ENCODE data around the gene LENG8. TPM values are rescaled to one million over a fixed set of nuclear protein-coding genes. Genes with fewer than 3 reads are reported as not detected.
A peak's percentile ranks its signal among the peaks of the same experiment; 100 is the strongest.

Gene LENG8
- polyA plus RNA-seq (2012; ENCODE audit: insufficient read depth, insufficient read length), result 78.5 TPM

DNA sequence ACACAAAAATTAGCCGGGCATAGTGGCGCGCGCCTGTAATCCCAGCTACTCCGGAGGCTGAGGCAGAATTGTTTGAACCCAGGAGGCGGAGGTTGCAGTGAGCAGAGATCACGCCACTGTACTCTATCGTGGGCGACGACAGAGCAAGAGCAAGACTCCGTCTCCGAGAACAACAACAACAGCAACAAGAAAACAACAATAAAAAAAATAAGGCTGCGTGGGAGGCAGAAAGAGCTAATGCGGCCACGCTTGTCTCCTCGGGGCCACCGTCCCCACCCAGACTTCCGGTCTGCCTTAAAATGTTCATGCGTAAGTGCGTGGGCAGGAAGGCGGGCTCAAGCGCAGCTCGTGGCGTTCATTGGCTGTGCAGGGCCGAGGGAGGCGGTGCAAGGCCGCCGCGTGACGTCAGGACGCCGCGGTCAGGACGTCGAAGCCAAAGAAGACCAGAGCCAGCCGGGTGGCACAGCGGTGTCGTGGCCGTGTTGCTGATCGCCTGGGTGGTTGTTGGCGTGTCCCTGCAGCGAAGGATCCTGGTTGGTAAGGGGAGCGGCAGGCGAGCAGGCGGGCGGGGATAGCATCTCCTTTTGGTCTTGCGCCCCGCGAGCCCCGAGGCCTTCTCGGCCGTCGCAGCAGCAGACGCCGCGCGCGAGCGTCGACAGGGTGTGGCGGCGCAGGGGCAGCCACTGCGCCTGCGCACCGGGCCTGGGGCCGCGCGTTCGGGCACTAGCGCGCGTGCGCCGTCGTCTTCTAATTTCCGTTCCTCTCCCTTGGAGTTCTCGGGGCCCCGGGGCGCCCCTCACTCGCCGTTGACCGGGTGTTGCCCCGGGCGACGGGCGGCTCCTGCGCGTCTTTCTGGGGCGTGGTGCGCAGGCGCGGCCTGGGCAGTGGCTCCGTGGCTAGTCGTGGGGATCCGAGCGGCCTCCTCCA, at the start of gene LENG8:
TSS of gene LENG8 (plus strand) at position 426 of the 927 bp plus-strand sequence. CDS start 2,146 bp downstream, outside the sequence.
- H3K4me3 ChIP-seq (ENCODE audit: low read length), result peak within 1 kb of the TSS; percentile 98
- DNase-seq (ENCODE audit: low read depth, low spot score), result peak; percentile 96

GRCh38 chr19:54400913-54401312, 48.1 kb upstream of the LENG8 start:
- DNase-seq (ENCODE audit: low read depth, low spot score), result no peak

DNA sequence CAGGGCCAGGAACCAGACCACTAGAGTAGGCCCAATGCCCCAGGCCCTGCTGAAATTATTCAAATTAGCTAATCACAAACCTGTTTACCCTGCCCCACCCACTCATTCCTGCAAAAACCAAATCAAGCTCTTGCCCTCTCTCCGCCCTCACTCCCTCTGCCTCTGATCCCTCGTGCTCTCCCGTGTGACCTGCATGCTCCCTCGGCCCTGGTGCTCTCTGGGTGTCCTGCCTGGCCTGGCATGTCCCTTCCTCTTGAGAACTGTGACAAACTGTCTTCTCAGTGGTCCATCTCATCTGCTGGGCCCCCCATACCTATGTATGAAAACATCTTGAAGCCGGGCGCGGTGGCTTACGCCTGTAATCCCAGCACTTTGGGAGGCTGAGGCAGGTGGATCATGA, 45.9 kb upstream of the LENG8 start:
- DNase-seq (ENCODE audit: low read depth, low spot score), result no peak
- no peak overlapping the region for H3K4me3 ChIP-seq (ENCODE audit: low read length)

More at GRCh38 chr19:54400913-54401312, 48.1 kb upstream of the LENG8 start:
- H3K4me3 ChIP-seq (ENCODE audit: low read length), result no peak overlapping the region

DNA sequence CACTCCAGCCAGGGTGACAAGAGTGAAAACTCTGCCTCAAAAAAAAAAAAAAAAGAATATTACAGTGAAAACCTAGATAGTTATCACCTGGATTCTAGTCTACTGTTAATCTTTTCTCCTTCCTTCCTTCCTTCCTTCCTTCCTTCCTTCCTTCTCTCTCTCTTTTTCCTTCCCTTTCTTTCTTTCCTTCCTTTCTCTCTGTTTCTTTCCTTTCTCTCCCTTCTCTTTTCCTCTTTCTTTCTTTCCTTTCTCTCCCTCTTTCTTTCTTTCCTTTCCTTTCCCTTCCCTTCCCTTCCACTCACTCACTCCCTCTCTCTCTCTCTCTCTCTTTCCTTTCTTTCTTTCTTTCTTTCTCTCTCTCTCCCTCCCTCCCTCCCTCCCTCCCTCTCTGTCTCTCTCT, 43.4 kb upstream of the LENG8 start:
- no peak overlapping the region for H3K4me3 ChIP-seq (ENCODE audit: low read length)
- DNase-seq (ENCODE audit: low read depth, low spot score), result no peak

GRCh38 chr19:54407780-54408179, 41.2 kb upstream of the LENG8 start:
- DNase-seq (ENCODE audit: low read depth, low spot score), result no peak
- no peak overlapping the region for H3K4me3 ChIP-seq (ENCODE audit: low read length)

GRCh38 chr19:54408456-54409026, 40.5 kb upstream of the LENG8 start:
- DNase-seq (ENCODE audit: low read depth, low spot score), result no peak
- no peak overlapping the region for H3K4me3 ChIP-seq (ENCODE audit: low read length)

DNA sequence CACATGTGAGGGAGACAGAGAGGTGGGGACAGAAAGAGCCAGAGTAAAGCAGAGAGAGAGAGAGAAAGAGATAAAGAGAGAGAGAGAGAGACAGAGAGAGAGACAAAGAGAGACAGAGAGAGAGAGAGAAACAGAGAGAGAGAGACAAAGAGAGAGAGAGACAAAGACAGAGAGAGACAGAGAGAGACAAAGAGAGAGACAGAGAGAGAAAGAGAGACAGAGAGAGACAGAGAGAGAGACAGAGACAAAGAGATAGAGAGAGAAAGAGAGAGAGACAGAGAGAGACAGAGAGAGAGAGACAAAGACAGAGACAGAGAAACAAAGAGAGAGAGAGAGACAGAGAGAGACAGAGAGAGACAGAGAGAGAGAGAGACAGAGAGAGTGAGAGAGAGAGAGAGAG, 38.0 kb upstream of the LENG8 start:
- no peak overlapping the region for H3K4me3 ChIP-seq (ENCODE audit: low read length)
- no peak for DNase-seq (ENCODE audit: low read depth, low spot score)

DNA sequence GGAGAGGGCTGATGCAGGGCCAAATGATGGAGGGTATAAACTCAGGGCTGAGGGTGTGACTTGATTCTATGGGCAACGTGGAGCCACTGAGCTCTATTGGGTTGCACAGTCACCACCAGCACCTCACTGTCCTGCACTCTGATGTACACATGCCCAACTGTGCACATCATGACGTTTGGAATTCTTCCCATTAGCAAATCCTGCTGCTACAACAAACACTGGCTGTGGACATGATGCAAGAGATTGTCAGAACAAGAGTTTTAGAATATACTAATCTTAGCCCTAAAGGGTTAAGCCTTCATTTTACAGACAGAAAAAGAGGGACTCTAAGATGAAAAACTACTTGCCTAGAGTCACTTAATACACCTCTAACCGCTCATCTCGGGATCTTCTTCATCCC, 36.1 kb upstream of the LENG8 start:
- no peak for DNase-seq (ENCODE audit: low read depth, low spot score)
- H3K4me3 ChIP-seq (ENCODE audit: low read length), result no peak overlapping the region

- DNase-seq (ENCODE audit: low read depth, low spot score), result no peak
- no peak overlapping the region for H3K4me3 ChIP-seq (ENCODE audit: low read length)
These were observed 34.8 kb upstream of the LENG8 start for GRCh38 chr19:54414156-54414555.

DNA sequence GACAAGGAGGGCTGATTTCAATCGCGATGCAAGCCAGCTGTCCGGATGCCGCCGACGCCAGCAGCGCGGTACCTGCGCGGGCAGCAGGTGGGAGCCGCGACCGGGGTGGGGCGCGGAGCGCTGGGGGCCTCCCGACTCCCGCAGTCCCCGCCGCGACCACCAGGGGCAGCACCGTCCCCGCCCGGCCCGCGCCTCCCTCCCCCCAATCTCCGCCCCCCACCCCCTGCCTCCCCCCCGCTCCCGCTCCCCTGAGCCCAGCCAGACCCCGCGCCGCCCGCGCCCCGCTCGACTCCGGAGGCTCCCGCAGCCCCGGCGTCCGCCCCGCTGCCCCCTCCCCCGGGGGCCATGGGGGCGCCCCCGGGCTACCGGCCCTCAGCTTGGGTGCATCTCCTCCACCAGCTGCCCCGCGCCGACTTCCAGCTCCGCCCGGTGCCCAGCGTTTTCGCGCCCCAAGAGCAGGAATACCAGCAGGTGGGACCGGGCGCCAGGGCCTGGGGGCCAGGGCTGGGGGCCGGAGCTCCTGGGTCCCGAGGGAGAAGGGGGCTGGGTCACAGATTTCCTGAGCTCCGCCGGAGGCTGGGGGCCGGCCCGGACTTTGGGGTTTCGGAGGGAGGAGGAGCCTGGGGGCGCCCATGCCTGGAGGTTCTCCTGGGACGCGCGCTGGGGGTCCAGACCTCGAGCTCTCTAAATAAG, 33.6 kb upstream of the LENG8 start, which contains the start of gene TTYH1:
TSS of gene TTYH1 (plus strand) at position 257 of the 693 bp plus-strand sequence. CDS start at position 346, 89 bp downstream.
- DNase-seq (ENCODE audit: low read depth, low spot score), result no peak
- peak within 1 kb of the TSS; percentile 13; the same call in 1 of the 2 replicates for H3K4me3 ChIP-seq (ENCODE audit: low read length)

- DNase-seq (ENCODE audit: low read depth, low spot score), result no peak
- H3K4me3 ChIP-seq (ENCODE audit: low read length), result no peak overlapping the region
These were observed 32.9 kb upstream of the LENG8 start for GRCh38 chr19:54415901-54416673.

DNA sequence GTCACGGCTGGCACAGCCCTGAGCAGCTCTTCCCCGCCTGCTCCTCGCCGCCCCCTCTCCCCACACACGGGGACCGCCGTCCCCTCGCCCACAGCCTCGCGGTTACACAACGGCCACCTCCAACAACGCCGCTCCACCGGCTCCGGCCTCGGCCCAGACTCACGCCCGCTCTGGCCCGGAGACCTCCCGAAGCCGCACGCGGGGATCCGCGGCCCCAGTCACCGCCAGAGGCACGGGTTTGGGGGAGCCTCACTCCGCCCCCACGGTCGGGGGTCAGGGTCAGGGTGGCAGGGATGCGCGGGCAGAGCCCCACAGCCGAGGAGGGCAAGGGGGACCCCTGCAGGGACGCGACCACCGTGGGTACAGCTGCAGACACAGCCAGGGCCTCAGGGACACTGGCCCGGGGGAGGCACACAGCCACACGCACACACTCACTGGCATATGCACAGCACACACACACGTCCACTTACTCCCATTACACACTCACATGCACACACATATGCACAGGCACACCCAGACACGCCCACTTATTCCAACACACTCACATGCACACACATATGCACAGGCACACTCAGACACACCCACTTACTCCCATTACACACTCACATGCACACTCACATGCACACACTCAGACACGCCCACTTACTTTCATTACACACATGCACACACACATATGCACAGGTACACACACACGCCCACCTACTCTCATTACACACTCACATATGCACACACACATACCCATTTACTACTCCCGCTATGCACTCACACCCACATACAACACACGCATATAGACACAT, 32.1 kb upstream of the LENG8 start:
- no peak overlapping the region for H3K4me3 ChIP-seq (ENCODE audit: low read length)
- DNase-seq (ENCODE audit: low read depth, low spot score), result no peak

DNA sequence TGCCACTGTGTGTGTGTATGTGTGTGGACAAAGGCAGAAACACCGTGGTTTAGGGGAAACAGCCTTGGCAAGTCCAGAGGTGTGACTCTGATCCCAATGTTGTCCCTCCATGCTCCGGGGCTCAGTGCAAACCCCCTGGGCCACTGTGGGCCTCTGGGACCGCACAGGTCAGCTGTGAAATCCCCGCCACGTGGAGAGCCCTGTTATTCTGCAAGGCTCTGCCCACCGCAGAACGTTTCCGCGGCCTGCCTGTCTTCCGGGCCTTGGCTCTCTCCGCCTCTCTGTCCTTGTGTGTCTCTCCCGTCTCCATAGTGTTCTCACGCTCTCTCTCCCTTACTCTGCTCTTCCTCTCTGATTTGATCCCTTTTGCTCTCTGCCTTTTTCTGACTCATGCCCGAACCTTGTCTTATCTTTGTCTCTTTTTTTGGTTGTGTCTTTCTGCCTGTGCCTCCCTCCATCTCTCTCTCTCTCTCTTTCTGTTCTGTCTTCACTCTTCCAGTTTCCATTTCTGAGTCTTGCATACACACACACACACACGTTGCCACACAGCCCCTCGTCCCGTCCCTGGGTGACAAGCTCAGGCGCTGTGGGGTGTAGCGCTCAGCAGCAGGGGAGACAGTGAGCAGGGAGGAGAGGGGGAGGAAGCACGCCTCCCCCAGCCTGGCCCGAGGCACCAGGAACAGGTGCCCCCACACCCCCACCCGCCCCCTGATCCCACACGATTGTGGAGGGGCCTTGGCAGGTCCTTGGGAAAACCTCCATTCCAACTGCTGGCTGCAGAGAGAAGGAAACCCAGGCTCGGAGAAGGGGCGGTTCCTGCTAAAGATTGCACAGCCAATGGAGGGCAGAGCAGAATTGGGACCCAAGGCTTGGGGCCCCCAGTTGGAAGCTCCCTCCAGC, 30.7 kb upstream of the LENG8 start:
- DNase-seq (ENCODE audit: low read depth, low spot score), result no peak

DNA sequence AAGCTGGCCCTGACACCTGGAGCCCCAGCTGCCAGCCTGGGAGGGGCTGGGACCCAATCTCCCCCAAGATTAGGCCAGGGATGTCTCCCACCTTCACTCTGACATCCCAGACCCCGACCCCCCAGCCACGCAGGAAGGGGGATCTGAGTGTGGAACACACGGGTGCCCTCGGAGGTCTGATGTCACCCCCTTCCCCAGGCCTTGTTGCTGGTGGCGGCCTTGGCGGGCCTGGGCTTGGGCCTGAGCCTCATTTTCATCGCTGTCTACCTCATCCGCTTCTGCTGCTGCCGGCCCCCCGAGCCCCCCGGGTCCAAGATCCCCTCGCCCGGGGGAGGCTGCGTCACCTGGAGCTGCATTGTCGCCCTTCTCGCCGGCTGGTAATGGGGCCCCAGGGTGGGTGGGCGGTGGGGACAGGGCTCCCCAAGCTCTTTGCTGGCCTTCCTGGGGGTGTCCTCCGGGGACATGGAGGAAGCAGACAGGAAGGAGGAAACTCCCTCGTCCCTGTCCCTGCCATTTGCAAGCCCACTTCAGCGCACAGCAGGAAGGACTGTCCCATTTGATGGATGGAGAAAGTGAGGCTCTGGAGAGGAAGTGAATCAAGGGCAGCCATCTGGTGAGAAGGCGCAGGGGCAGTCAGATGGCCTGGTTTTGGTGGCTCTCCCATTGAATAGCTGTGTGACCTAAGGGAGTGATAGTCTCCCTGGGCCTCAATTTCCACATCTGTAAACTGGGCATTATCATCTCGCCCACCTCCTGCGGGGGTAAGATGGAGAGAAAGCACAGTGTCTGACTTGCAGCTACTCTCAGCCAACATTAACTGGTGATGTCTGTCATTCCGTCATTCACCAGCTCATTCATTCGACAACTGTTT, 29.8 kb upstream of the LENG8 start:
- no peak overlapping the region for H3K4me3 ChIP-seq (ENCODE audit: low read length)
- no peak for DNase-seq (ENCODE audit: low read depth, low spot score)

More for the DNA sequence above, 30.7 kb upstream of the LENG8 start:
- no peak overlapping the region for H3K4me3 ChIP-seq (ENCODE audit: low read length)

DNA sequence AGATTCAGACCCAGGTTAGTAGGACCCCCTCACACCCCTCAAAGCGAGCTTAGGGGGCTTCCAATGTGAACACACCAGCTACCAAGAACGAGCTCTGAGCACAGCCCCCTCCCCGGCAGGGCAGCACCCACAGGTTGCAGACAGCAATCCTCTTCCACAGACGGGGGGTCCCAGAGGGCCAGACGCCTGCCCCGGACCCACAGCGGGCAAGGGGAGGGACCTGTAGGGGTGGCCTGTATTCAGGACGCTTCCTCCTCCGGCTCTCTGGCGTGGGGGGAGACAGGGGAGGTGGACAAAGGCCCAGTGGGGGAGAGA, 29.0 kb upstream of the LENG8 start:
- H3K4me3 ChIP-seq (ENCODE audit: low read length), result no peak overlapping the region
- DNase-seq (ENCODE audit: low read depth, low spot score), result no peak

DNA sequence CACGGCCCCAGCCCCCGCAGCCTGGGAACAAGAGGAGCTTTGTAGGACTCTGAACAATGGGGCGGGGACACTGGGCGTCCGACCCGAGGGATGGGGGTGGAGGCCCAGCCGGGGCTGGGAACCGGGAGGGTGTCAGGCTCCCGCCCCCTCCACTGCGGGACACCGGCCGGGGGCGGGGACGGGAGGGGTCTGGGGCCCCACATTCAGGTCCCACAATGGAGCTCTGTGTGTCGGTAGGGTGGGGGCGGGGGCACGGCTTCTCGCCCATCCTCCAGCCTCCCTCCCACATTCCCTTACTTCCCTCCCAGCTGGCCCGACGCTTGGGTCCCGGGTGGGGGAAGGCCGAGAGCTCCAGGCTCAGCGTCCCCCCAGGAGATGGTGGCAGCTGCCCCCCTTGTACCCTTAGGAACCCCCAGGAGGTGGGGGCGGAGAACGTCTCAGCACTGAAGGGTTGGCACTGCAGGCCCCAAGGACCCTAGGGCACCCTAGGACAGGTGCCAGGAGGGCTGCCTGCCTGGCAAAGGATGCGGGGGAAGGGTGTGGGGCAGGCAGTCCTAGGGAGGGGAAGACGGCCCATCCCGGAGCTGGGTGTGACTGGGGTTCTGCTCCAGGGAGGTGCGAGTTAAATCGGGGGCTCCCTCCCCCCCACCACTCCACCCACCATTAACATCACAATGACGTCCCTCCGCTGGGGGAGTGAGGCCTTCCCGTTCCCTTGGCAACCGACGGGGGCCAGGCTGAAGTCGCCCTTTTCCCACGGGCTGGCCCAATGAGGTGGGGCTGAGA, 28.4 kb upstream of the LENG8 start:
- no peak for DNase-seq (ENCODE audit: low read depth, low spot score)
- no peak overlapping the region for H3K4me3 ChIP-seq (ENCODE audit: low read length)
